ENCODE measurements around the gene CLN5. TPM values are rescaled to one million over a fixed set of nuclear protein-coding genes. Genes with fewer than 3 reads are reported as not detected.

CLN5 gene
- total and polyA plus RNA-seq, 2 experiments from 2014 or later: 6.5 to 9.5 TPM

DNA sequence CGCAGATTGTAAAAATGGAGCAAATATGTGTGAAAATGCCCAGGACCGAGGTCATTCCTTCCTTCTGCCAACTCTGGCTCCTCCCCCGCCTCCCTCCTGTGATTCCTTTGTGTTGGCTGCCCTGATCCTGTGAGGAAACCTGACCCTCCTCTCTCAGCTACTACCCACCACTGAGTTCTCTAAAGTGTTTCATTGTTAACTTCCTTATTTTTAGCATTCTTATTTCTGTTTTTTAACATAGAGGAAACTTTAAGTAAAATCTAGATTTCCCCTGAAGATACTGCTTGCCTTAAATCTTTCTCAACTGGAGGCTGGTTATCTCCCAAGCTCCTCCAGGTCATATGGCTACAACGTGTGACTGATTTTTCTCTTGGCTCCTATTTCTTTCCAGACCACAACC lies 56.8 kb downstream of the CLN5 start:
- no peak overlapping the region for H2AFZ ChIP-seq
- no peaks in the 10 kb centered on the region for H3K27me3 ChIP-seq (ENCODE audit: insufficient read depth)
- H3F3A ChIP-seq (replicated peaks; ENCODE audit: low read depth): no peaks in the 10 kb centered on the region
- peaks cover 23% of the 10 kb centered on the region for H3K4me1 Mint-ChIP-seq
- H3K9me3 Mint-ChIP-seq: peaks cover 17% of the 10 kb centered on the region
- peaks cover 12% of the 10 kb centered on the region; the same call in 1 of the 2 replicates for H3K4me1 ChIP-seq (ENCODE audit: insufficient read depth)
- no peaks in the 10 kb centered on the region for H4K20me1 ChIP-seq (replicated peaks; ENCODE audit: insufficient read depth)
- TF ChIP-seq, protein P1, sequence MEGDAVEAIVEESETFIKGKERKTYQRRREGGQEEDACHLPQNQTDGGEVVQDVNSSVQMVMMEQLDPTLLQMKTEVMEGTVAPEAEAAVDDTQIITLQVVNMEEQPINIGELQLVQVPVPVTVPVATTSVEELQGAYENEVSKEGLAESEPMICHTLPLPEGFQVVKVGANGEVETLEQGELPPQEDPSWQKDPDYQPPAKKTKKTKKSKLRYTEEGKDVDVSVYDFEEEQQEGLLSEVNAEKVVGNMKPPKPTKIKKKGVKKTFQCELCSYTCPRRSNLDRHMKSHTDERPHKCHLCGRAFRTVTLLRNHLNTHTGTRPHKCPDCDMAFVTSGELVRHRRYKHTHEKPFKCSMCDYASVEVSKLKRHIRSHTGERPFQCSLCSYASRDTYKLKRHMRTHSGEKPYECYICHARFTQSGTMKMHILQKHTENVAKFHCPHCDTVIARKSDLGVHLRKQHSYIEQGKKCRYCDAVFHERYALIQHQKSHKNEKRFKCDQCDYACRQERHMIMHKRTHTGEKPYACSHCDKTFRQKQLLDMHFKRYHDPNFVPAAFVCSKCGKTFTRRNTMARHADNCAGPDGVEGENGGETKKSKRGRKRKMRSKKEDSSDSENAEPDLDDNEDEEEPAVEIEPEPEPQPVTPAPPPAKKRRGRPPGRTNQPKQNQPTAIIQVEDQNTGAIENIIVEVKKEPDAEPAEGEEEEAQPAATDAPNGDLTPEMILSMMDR (conservative IDR thresholded peaks at IDR 0.05; ENCODE audit: low read depth in 2 of 2): no peak
- TF ChIP-seq EZH2 (IDR thresholded peaks at IDR 0.05; ENCODE audit: low read depth, unreplicated experiment): no peak
- no peak for TF ChIP-seq POLR2AphosphoS5 (IDR thresholded peaks at IDR 0.05; ENCODE audit: low read depth)
- no peak for TF ChIP-seq NANOG (IDR thresholded peaks at IDR 0.05; ENCODE audit: borderline replicate concordance)
- TF ChIP-seq JUNB (IDR thresholded peaks at IDR 0.05; ENCODE audit: unreplicated experiment): no peak
- TF ChIP-seq, protein P2, sequence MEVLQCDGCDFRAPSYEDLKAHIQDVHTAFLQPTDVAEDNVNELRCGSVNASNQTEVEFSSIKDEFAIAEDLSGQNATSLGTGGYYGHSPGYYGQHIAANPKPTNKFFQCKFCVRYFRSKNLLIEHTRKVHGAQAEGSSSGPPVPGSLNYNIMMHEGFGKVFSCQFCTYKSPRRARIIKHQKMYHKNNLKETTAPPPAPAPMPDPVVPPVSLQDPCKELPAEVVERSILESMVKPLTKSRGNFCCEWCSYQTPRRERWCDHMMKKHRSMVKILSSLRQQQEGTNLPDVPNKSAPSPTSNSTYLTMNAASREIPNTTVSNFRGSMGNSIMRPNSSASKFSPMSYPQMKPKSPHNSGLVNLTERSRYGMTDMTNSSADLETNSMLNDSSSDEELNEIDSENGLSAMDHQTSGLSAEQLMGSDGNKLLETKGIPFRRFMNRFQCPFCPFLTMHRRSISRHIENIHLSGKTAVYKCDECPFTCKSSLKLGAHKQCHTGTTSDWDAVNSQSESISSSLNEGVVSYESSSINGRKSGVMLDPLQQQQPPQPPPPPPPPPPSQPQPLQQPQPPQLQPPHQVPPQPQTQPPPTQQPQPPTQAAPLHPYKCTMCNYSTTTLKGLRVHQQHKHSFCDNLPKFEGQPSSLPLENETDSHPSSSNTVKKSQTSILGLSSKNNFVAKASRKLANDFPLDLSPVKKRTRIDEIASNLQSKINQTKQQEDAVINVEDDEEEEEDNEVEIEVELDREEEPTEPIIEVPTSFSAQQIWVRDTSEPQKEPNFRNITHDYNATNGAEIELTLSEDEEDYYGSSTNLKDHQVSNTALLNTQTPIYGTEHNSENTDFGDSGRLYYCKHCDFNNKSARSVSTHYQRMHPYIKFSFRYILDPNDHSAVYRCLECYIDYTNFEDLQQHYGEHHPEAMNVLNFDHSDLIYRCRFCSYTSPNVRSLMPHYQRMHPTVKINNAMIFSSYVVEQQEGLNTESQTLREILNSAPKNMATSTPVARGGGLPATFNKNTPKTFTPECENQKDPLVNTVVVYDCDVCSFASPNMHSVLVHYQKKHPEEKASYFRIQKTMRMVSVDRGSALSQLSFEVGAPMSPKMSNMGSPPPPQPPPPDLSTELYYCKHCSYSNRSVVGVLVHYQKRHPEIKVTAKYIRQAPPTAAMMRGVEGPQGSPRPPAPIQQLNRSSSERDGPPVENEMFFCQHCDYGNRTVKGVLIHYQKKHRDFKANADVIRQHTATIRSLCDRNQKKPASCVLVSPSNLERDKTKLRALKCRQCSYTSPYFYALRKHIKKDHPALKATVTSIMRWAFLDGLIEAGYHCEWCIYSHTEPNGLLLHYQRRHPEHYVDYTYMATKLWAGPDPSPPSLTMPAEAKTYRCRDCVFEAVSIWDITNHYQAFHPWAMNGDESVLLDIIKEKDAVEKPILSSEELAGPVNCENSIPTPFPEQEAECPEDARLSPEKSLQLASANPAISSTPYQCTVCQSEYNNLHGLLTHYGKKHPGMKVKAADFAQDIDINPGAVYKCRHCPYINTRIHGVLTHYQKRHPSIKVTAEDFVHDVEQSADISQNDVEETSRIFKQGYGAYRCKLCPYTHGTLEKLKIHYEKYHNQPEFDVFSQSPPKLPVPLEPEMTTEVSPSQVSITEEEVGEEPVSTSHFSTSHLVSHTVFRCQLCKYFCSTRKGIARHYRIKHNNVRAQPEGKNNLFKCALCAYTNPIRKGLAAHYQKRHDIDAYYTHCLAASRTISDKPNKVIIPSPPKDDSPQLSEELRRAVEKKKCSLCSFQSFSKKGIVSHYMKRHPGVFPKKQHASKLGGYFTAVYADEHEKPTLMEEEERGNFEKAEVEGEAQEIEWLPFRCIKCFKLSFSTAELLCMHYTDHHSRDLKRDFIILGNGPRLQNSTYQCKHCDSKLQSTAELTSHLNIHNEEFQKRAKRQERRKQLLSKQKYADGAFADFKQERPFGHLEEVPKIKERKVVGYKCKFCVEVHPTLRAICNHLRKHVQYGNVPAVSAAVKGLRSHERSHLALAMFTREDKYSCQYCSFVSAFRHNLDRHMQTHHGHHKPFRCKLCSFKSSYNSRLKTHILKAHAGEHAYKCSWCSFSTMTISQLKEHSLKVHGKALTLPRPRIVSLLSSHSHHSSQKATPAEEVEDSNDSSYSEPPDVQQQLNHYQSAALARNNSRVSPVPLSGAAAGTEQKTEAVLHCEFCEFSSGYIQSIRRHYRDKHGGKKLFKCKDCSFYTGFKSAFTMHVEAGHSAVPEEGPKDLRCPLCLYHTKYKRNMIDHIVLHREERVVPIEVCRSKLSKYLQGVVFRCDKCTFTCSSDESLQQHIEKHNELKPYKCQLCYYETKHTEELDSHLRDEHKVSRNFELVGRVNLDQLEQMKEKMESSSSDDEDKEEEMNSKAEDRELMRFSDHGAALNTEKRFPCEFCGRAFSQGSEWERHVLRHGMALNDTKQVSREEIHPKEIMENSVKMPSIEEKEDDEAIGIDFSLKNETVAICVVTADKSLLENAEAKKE (CRISPR knock-in tag; IDR thresholded peaks at IDR 0.05): no peak
- no peak for TF ChIP-seq STAT1 (IDR thresholded peaks at IDR 0.05; ENCODE audit: unreplicated experiment)
- TF ChIP-seq, protein P3, sequence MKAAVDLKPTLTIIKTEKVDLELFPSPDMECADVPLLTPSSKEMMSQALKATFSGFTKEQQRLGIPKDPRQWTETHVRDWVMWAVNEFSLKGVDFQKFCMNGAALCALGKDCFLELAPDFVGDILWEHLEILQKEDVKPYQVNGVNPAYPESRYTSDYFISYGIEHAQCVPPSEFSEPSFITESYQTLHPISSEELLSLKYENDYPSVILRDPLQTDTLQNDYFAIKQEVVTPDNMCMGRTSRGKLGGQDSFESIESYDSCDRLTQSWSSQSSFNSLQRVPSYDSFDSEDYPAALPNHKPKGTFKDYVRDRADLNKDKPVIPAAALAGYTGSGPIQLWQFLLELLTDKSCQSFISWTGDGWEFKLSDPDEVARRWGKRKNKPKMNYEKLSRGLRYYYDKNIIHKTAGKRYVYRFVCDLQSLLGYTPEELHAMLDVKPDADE (IDR thresholded peaks at IDR 0.05): no peak
- no peak for TF ChIP-seq CREB1 (CRISPR knock-in tag; IDR thresholded peaks at IDR 0.05; ENCODE audit: low read depth)
- TF ChIP-seq, protein P4, sequence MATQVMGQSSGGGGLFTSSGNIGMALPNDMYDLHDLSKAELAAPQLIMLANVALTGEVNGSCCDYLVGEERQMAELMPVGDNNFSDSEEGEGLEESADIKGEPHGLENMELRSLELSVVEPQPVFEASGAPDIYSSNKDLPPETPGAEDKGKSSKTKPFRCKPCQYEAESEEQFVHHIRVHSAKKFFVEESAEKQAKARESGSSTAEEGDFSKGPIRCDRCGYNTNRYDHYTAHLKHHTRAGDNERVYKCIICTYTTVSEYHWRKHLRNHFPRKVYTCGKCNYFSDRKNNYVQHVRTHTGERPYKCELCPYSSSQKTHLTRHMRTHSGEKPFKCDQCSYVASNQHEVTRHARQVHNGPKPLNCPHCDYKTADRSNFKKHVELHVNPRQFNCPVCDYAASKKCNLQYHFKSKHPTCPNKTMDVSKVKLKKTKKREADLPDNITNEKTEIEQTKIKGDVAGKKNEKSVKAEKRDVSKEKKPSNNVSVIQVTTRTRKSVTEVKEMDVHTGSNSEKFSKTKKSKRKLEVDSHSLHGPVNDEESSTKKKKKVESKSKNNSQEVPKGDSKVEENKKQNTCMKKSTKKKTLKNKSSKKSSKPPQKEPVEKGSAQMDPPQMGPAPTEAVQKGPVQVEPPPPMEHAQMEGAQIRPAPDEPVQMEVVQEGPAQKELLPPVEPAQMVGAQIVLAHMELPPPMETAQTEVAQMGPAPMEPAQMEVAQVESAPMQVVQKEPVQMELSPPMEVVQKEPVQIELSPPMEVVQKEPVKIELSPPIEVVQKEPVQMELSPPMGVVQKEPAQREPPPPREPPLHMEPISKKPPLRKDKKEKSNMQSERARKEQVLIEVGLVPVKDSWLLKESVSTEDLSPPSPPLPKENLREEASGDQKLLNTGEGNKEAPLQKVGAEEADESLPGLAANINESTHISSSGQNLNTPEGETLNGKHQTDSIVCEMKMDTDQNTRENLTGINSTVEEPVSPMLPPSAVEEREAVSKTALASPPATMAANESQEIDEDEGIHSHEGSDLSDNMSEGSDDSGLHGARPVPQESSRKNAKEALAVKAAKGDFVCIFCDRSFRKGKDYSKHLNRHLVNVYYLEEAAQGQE (IDR thresholded peaks at IDR 0.05; ENCODE audit: unreplicated experiment): no peak
- peak overlapping the region; percentile 45; the same call in 1 of the 2 replicates for H3K27ac ChIP-seq (ENCODE audit: low read depth)
- peaks cover 50% of the 10 kb centered on the region for H3K36me3 Mint-ChIP-seq (ENCODE audit: low read depth)
- H3K4me3 Mint-ChIP-seq: 0 out of 3 replicates have a peak overlapping the region, but pooled peaks have one; percentile 0
- no peak overlapping the region for H3K4me3 ChIP-seq
- H3K36me3 ChIP-seq (ENCODE audit: insufficient read depth): no peaks in the 10 kb centered on the region; the same call in 1 of the 2 replicates
- H3K9me2 ChIP-seq (ENCODE audit: insufficient read depth): no peaks in the 10 kb centered on the region
- ATAC-seq (peak; percentile 96), DNase-seq (ENCODE audit: low spot score) (peak; percentile 71)
- H3K4me2 ChIP-seq: peak overlapping the region; percentile 14
- H3K27ac Mint-ChIP-seq: peak overlapping the region; percentile 19
- H3K27me3 Mint-ChIP-seq (ENCODE audit: insufficient read depth, low read depth, poor library complexity): peaks cover 3% of the 10 kb centered on the region
- no peaks in the 10 kb centered on the region for H3K79me2 ChIP-seq (replicated peaks; ENCODE audit: insufficient read depth)

All from GM23338 (cell line).